SU-DHL-6 (cell line): ENCODE measurements around the gene MAML2.

Experiments
- H2AFZ ChIP-seq: fragments of 200-600 bp; sonication (generic); 2 replicates; pipeline ENCODE4 v1.6.1; 2014; ENCODE audit warnings: low read depth, mild to moderate bottlenecking, moderate library complexity, mixed read lengths, antibody characterized with exemption, low read length; ENCODE audit not compliant: severe bottlenecking
- H3F3A ChIP-seq: fragments of 200-600 bp; shearing (Covaris generic); 2 replicates; pipeline ENCODE4 v1.6.0; 2016; ENCODE audit warnings: antibody characterized with exemption, mild to moderate bottlenecking; ENCODE audit not compliant: insufficient read depth
- H3K27ac ChIP-seq: fragments of 200-600 bp; sonication (generic); 2 replicates; pipeline ENCODE4 v1.5.1; 2016; ENCODE audit warnings: low read depth, mild to moderate bottlenecking, low read length, moderate library complexity, mixed read lengths
- H3K27me3 ChIP-seq: fragments of 200-600 bp; sonication (generic), shearing (Covaris generic); 2 replicates; pipeline ENCODE4 v1.6.0; 2014; ENCODE audit warnings: mild to moderate bottlenecking, low read length
- H3K36me3 ChIP-seq: fragments of 200-600 bp; sonication (generic); 2 replicates; pipeline ENCODE4 v1.6.1; 2014; ENCODE audit warnings: mild to moderate bottlenecking, low read length, mixed read lengths
- H3K4me2 ChIP-seq: fragments of 300-600, 200-600 bp; shearing (Covaris generic), sonication (generic); 2 replicates; pipeline ENCODE4 v1.6.0; 2014; ENCODE audit warnings: low read length, low read depth, mild to moderate bottlenecking; ENCODE audit not compliant: poor library complexity, severe bottlenecking
- H3K4me3 ChIP-seq: fragments of 200-600 bp; sonication (generic); 2 replicates; pipeline ENCODE4 v1.5.1; 2014; ENCODE audit warnings: antibody characterized with exemption, low read length, mild to moderate bottlenecking, mixed read lengths; ENCODE audit not compliant: insufficient read depth, poor library complexity, severe bottlenecking
- H3K79me2 ChIP-seq: fragments of 200-600 bp; sonication (generic); 2 replicates; pipeline ENCODE4 v1.6.1; 2014; ENCODE audit warnings: mild to moderate bottlenecking, low read length, moderate library complexity; ENCODE audit not compliant: insufficient read depth
- H3K9ac ChIP-seq: fragments of 200-600 bp; sonication (generic); 2 replicates; pipeline ENCODE4 v1.7.0; 2014; ENCODE audit warnings: mild to moderate bottlenecking, low read length
- H3K9me2 ChIP-seq: fragments of 200-600 bp; sonication (generic); replicated peaks from 2 replicates; pipeline ENCODE4 v1.6.1; 2014; ENCODE audit warnings: low read length; ENCODE audit not compliant: insufficient read depth
- H3K9me3 ChIP-seq: fragments of 200-600 bp; sonication (generic); 2 replicates; pipeline ENCODE4 v1.6.1; 2014; ENCODE audit warnings: low read length, mixed read lengths; ENCODE audit not compliant: insufficient read depth
- H4K20me1 ChIP-seq: fragments of 200-600 bp; sonication (generic); 2 replicates; pipeline ENCODE4 v1.6.1; 2014; ENCODE audit warnings: low read depth, mild to moderate bottlenecking, antibody characterized with exemption, low read length, moderate library complexity, mixed read lengths
- CTCF ChIP-seq: fragments of 200-600 bp; sonication (generic); IDR thresholded peaks from one replicate; pipeline ENCODE4 v1.5.1; 2017; ENCODE audit warnings: antibody characterized with exemption, mild to moderate bottlenecking, low read length, moderate library complexity; ENCODE audit not compliant: insufficient read depth, poor library complexity, severe bottlenecking
- EZH2phosphoT487 ChIP-seq: fragments of 200-600 bp; sonication (generic), shearing (Covaris generic); conservative IDR thresholded peaks from 2 replicates; pipeline ENCODE4 v1.6.1; 2018; ENCODE audit warnings: mild to moderate bottlenecking, antibody characterized with exemption, low read length, moderate library complexity, mixed read lengths

The MAML2 gene

GRCh38 chr11:96254087-96254486 lies 88.9 kb downstream of the MAML2 start:
- Histone ChIP-seq H2AFZ (no peak overlapping the region), H3K4me3 (no peak overlapping the region), H3F3A (peaks cover 4% of the 10 kb centered on the region; the same call in 1 of the 2 replicates), H3K36me3 (no peaks in the 10 kb centered on the region), H3K27me3 (no peaks in the 10 kb centered on the region), H3K9me3 (no peaks in the 10 kb centered on the region), H3K4me2 (peak overlapping the region; percentile 21), H4K20me1 (no peaks in the 10 kb centered on the region), H3K79me2 (no peaks in the 10 kb centered on the region), H3K9me2 (no peaks in the 10 kb centered on the region), H3K27ac (no peak overlapping the region), H3K9ac (no peak overlapping the region)
- no peak for TF ChIP-seq CTCF
- no peak for TF ChIP-seq EZH2phosphoT487

- H4K20me1 ChIP-seq = no peaks in the 10 kb centered on the region
- H3K79me2 ChIP-seq = no peaks in the 10 kb centered on the region
- H3K36me3 ChIP-seq = no peaks in the 10 kb centered on the region
- H3K9ac ChIP-seq = no peak overlapping the region
- H3K27me3 ChIP-seq = no peaks in the 10 kb centered on the region
- no peak for TF ChIP-seq CTCF
- TF ChIP-seq EZH2phosphoT487 = no peak
- no peak overlapping the region for H3K27ac ChIP-seq
- no peaks in the 10 kb centered on the region for H3F3A ChIP-seq
- no peaks in the 10 kb centered on the region for H3K9me2 ChIP-seq
- H3K4me3 ChIP-seq = no peak overlapping the region
- H2AFZ ChIP-seq = no peak overlapping the region
- H3K9me3 ChIP-seq = no peaks in the 10 kb centered on the region
- H3K4me2 ChIP-seq = no peak overlapping the region
Measured at GRCh38 chr11:96246718-96247552, 96.1 kb downstream of the MAML2 start.

- no peaks in the 10 kb centered on the region for H3K79me2 ChIP-seq
- no peaks in the 10 kb centered on the region for H3K27me3 ChIP-seq
- H2AFZ ChIP-seq = peak overlapping the region; percentile 89
- H3K27ac ChIP-seq = no peak overlapping the region
- H3K36me3 ChIP-seq = no peaks in the 10 kb centered on the region
- H3K9me2 ChIP-seq = no peaks in the 10 kb centered on the region
- H3K4me3 ChIP-seq = no peak overlapping the region
- H3F3A ChIP-seq = no peaks in the 10 kb centered on the region
- H3K9ac ChIP-seq = no peak overlapping the region
- no peaks in the 10 kb centered on the region for H3K9me3 ChIP-seq
- TF ChIP-seq EZH2phosphoT487 = no peak
- no peak for TF ChIP-seq CTCF
- H3K4me2 ChIP-seq = peak overlapping the region; percentile 25
- H4K20me1 ChIP-seq = no peaks in the 10 kb centered on the region
Measured at GRCh38 chr11:96242971-96243647, 99.9 kb downstream of the MAML2 start.
